NCI-H128 (cell line): ENCODE measurements around the gene RNF224.
"Not testable (repeated sequence)": the region's sequence is repeated elsewhere in the genome, so short reads cannot be mapped to it uniquely, and the experiment has no call there.

Source experiments
- DNase-seq: peaks from one replicate; lab custom pipeline; 2025; ENCODE audit not compliant: unreplicated experiment; lab: John Stamatoyannopoulos, UW

The RNF224 gene

DNA sequence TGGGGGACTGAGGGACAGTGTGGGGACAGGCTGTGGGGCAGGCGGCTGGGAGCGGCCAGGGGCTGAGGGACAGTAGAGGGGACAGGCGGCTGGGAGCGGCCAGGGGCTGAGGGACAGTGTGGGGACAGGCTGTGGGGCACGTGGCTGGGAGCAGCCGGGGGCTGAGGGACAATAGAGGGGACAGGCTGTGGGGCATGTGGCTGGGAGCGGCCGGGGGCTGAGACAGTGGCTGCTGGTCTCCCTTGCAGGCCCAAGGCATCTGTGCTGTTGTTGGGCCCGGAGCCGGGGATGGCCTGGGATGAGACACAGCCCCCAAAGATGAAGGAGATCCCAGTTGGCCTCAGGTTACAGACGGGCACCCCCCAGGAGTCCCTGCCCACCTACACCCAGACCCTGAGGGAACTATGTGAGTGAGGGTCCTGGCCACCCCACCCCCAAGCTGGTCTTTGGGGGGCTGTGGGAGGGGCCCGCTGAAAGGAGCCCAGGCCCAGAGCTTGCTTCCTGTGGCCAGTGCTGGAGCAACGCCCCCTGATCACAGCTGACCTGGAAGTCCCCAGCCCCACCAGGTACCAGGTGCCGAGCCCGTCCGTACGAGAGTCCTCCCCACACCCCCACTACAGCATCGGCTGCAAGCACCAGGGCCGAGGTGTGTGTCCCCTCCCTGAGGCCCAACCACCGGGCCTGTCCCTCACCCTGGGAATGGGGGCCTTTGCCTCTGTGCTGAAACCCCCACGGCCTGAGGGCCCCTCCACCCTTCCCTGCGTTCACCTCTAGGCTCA is 24.4 kb downstream of the RNF224 start:
- DNase-seq: no peak

DNA sequence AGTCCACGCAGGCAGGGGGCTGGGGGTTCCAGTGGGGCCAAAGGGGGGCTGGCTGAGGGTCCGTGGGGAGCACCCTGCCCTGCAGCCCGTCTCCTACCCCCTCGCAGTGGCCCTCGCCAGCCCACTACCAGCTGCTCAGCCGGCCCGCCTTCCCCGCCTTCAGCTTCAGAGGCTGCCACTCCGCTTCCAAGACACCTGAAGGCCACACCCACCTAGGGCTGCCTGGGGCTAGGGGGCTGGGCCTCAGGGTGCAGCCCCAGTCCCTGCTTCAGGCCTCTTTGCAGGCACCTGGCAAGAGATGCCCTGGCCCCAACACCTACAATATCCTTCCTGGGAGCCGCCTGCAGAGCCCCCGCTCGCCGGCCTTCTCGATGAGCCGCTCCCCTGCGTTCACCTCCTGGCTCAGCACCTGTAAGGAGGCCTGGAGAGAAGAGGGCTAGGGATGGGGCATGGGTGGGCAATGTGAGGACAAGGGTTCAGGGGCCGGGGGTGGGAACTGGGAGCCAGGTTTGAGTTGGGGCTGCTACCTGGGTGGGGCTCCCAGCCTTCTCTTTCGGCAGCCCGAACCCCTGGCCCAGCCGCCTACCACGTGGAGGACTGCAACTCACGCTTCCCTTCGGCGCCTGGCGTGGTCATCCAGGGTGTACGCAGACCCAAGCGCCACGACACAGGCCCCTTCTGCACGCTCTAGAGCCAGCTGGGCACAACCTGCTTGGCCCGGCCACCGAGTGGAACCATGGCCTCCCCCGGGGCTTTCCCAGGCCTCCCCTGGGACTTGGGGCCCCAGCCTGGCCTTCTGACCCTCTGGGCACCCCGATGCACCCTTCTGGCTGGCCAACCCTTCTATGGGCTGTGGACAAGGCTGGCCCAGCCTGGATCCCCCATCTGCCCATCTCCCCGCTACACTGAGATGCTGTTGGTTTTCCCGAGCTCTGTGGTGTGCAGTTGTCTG is 25.5 kb downstream of the RNF224 start:
- peak; percentile 43 for DNase-seq

DNA sequence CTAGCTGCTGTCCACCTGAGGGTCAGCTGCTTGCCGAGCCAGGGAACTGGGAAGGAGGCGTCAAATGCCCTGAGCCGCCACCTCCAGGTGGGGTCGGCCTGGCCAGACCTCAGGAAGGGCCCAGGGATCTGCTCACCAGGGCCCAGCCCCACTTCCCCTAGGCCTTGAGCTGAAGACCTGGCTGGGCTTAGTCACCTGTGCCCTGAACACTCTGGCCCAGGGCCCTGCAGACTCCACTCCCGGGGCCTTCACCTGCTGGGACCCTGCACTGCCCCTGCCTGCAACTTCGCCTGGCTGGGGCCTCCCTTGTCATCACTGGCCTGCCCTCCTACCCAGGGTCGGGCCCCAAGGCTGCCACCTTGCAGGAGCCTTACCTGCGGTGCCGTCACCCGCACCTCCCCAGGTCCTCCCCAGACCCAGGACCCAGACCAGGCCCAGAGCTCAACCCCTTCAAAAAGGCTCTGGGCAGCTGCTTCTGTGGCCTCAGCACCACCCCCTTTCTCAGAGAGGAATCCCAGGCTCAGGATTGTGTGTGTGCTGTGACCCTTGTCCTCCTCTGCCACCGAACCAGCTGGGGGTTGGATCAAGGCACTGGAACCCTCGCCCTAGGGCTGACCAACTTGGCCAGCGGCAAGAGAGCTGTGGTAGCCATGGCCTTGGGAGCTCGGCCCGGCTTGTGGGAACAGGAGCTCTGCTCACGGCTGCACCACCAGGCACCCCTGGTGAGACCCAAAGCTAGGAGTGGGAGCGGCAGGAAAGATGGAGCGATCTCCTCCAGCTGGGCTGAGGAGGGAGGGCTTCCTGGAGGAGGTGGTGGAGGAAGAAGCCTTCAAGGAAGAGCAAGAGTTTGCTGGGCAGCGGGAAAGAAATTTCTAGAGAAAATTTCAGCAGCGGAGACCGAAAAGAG is 26.7 kb downstream of the RNF224 start:
- no peak for DNase-seq

DNA sequence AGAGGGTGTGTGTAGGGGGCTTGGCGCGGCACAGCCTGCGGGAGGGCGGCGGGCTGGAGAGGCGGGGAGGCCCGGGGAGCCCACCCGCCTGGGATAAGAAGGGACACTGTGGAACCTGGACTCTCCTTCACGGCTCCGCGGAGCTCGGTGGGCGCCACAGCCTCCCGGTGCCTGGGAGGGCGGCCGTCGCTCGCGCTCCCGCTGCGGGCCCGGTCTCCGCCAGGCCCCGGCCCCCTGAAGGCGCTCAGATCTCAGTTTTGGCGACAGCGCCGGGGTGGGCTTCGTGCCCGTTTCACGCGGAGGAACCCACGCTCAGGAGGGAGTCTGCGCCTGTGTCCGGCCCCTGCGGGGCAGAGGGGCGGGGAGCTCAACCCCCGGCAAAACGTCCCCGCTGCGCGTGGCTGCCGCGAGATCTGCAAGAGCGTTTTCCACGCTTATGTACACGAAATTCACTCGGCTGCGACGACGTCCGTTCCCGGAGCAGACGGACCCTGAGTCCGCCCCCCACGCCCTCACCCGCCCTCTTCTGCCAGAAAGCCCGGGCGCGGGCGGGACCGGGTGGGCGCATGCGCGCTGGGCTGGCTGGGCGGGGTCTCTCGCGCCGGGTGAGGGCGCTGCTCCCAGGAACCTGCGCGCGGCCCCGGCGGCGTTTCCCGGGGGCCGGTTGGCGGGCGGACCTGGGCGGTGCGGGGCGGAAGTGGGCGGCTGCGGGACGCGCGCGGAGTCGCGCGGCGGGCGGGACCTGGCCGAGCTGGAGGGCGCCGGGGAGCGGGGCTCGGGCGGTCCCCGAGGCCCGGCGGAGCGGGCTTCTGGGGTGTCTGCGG is 27.5 kb downstream of the RNF224 start, which contains the start of gene NELFB:
TSS of gene NELFB (plus strand) at position 704 of the 824 bp plus-strand sequence.
- DNase-seq: peak; percentile 85

DNA sequence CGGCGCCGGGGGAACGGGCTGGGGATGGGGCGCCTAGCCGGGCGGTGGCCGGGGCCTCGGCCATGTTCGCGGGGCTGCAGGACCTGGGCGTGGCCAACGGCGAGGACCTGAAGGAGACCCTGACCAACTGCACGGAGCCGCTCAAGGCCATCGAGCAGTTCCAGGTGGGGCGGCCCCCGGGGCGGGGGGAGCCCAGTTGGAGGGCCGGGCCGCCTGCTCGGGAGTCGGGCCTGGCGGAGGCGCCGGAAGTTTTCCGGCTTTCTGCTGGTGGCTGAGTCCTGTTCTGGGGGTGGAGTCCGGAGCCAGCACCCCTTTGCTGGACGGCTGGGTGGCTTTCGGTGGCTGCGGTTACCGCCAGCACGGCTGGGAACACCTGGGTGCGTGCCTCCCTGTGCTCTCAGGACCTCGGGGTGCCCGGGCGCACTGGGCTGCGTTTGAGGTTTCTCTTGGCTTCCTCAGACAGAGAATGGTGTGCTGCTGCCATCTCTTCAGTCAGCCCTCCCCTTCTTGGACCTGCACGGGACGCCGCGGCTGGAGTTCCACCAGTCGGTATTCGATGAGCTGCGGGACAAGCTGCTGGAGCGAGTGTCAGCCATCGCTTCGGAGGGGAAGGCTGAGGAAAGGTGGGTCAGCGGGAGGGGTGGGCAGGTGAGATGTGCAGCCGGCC is 28.3 kb downstream of the RNF224 start:
- no peak for DNase-seq

DNA sequence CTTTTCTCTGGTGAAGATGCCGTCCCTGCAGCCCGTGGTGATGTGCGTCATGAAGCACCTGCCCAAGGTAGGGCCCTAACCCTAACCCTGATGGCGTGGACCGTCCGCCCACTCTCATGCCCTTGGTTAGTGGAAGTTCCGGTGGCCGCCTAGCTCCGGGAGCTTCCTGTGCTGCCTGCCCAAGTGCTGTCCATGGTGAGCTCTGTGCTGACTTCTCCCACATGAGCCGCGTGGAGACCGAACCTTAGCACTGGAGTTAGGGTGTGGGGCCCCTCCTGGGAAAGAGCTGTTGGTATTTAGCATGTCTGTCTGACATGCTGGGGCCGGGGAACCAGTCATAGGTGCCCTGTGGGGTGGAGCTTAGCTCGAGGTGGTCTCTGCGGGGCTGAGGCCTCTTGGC is 29.1 kb downstream of the RNF224 start:
- no peak for DNase-seq

DNA sequence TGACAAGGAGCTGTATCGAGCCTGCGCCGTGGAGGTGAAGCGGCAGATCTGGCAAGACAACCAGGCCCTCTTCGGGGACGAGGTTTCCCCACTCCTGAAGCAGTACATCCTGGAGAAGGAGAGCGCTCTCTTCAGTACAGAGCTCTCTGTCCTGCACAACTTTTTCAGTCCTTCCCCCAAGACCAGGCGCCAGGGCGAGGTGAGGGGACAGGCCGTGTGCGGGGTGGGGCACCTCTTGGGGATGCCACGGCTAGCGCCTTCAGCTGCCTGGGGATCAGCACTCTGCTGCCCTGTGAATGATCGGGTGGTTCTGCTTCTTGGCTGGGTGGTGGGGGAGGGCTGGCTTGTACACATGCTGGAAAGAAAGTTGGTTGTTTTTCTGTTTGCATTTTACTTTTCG is 29.6 kb downstream of the RNF224 start:
- DNase-seq: no peak

DNA sequence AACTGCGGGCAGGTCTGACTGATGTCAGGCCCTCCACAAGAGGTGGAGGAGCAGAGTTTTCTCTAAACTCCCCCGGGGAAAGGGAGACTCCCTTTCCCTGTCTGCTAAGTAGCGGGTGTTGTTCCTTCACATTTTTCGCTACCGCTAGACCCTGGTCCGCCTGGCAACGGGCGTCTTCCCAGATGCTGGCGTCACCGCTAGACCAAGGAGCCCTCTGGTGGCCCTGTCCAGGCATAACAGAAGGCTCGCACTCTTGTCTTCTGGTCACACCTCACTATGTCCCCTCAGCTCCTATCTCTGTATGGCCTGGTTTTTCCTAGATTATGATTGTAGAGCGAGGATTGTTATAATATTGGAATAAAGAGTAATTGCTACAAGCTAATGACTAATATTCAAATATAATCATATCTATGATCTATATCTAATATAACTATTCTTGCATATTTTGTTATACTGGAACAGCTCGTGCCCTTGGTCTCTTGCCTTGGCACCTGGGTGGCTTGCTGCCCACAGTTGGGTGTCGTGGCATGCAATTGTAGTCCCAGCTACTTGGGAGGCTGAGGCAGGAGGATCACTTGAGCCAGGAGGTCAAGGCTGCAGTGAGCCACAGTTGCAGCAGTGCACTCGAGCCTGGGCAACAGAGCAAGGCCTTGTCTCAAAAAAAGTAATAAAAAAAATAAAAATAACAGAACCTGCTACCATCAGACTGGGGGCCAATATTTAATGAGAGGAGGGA is 35.0 kb downstream of the RNF224 start:
- not testable (repeated sequence) for DNase-seq

DNA sequence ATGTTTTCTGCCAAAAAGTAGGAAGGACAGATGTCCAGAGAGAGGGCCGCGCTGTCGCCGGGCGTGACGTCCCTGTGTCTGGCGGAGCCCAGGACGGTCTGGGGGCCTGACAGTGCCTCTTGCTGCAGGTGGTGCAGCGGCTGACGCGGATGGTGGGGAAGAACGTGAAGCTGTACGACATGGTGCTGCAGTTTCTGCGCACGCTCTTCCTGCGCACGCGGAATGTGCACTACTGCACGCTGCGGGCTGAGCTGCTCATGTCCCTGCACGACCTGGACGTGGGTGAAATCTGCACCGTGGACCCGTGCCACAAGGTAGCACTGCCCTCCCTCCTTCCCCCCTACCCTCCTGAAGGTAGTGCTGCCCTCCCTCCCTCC is 35.6 kb downstream of the RNF224 start:
- DNase-seq: no peak

DNA sequence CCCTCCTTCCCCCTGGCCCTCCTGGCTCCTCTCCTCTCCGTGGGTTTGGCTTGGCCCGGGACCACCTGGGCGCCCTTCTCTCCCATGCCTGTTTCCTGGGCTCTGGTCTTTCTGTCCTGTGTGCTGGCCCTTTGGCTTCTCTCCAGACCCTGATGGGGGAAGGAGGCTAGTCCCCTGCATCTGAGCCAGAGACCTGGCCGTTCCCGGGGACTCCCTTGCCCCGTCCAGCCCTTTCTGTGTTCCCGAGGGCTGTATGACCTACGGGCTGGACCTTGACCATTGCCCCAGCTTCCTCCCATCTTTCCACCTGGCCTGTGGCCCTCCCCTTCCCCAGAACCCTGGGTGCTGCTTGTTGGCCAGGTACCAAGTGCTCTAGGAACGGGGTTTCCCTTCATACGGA is 36.2 kb downstream of the RNF224 start:
- DNase-seq: no peak

DNA sequence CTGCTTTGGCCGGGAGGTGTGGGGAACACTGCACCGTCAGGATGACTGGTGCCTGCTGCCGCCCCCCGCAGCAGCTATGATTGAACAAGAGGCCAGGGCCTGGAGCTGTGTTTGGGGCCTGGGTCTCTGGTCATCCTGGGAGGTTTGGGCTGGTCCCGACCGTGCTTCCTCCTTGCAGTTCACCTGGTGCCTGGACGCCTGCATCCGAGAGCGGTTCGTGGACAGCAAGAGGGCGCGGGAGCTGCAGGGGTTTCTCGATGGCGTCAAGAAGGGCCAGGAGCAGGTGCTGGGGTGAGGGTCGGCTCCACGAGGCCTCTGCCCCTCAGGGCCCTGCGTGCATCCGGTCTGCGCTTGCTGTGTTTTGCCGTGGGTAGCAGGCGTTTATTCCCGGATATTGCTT is 36.8 kb downstream of the RNF224 start:
- no peak for DNase-seq

DNA sequence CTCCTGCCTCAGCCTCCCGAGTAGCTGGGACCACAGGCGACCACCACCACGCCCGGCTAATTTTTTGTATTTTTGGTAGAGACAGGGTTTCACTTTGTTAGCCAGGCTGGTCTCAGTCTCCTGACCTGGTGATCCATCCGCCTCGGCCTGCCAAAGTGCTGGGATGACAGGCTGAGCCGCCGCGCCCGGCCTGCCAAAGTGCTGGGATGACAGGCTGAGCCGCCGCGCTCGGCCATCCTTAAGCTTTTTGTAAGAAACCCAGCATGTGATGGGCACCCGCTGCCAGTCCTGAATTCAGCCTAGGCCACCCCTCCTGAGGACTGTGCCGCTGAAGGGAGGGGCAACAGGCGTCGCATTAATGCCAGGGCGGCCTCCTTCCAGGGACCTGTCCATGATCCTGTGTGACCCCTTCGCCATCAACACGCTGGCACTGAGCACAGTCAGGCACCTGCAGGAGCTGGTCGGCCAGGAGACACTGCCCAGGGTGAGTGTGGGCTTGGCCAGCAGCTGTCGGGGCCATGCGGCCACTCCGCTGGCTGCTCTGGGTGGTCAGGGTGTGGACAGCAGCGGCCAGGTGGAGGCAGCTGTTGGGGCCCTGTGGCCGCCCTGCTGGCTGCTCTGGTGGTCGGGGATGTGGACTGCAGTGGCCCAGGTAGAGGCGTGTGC is 38.3 kb downstream of the RNF224 start:
- DNase-seq: no peak

DNA sequence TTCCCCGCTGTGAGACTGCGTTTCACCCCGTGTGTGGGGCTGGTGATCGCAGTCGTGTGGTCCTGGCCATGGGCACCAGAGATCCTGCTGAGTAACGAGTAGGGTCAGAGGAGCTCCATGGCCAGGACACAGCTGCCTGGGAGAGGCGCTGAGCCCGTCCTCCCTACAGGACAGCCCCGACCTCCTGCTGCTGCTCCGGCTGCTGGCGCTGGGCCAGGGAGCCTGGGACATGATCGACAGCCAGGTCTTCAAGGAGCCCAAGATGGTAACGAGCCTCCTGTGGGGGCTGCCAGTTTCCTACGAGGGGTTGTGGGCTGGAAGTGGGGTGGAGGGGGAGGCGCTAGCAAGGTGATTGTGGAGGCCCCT is 38.8 kb downstream of the RNF224 start:
- no peak for DNase-seq

DNA sequence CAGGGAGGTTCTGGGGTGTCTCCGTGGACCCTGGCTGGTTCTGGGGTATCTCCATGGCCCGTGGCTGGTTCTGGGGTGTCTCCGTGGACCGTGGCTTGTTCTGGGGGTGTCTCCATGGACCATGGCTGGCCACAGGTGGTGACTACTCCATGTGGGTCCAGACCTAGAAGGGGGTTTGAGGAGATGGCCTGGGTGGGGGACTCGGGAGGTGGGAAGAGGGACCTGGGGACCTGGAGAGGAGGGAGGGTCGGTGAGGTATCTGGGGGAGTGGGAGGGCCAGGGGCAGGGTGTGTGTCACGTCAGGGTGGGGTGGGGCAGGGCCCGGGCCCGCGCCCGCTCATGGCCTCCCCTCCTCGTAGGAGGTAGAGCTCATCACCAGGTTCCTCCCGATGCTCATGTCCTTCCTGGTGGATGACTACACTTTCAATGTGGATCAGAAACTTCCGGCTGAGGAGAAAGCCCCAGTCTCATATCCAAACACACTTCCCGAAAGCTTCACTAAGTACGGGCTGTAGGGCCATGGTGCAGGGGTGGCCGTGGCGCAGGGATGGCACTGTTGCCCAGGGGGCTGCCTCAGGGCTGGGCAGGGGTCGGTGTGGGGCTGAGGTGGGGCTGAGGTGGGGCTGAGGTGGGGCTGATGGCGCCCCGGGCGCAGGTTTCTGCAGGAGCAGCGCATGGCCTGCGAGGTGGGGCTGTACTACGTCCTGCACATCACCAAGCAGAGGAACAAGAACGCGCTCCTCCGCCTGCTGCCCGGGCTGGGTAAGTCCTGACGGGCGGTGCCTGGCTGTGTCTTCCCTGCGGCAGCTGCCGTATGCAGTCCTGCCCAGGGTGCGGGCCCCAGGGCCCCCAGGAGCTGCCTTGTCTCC is 39.5 kb downstream of the RNF224 start:
- DNase-seq: no peak

DNA sequence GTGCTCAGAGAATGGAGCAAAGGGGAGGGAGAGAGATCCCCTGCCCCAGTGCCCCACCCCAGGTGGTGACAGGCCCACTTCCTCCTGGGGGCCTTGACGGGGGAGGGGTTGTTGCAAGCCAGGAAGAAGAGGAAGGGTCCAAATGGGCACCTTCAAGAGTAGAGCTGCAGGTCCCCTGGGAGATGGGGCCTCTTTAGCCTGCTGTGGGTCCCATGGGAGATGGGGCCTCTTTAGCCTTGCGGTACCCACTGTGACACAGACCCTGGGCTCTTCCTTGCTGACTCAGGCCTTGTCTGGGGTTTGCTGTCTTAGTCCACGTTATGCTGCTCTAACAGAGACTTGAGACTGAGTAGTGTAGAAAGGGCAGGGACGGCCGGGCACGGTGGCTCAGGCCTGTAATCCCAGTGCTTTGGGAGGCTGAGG is 40.6 kb downstream of the RNF224 start:
- no peak for DNase-seq

DNA sequence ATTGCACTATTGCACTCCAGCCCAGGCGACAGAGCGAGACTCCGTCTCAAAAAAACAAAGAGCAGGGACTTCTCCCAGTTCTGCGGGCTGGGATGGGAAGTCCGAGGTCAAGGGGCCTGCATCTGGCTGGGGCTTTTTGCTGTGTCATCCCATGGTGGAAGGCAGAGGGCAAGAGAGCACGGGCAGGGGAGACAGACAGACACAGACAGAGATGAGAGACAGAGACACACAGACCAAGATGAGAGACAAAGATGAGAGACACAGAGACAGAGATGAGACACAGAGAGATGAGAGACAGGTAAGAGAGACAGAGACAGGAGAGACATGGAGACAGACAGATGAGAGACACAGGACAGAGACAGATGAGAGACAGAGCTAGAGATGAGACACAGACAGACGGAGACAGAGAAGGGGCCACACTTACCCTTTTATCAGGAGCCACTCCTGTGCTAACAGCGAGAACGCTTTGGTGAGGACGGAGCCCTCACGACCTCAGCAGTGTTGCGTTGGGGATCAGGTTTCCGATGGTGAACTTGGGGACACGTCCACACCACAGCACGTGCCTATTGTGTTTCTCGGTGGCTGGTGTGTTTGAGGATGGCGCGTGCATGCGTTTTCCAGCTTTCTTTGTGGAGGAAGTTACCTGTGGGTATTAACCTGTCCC is 41.4 kb downstream of the RNF224 start:
- DNase-seq: no peak

DNA sequence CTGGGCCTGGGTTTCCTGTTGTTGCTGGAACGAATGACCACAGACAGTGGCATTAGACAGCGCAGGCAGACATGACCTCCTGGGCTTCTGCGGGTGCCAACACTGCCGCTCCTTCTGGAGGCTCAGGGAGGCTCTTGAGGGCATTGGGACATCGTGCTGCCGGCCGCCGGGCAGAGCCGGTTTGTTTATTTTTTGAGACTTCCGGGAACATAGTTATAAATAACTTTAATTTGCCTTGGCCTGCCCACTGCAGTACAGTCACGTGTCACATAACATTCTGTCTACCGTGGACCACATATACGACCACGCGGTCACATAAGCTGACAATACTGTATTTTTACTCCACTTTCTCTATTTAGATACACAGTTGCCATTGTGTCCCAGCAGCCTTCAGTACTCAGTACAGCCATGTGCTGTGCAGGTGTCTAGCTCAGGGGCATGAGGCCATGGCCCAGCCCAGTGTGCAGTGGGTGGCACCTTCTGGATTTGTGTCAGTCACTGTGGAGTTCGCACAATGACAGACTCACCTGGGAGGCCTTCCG is 42.0 kb downstream of the RNF224 start:
- no peak for DNase-seq
